ENCODE measurements around the gene GPRASP3. TPM values are rescaled to one million over a fixed set of nuclear protein-coding genes. Genes with fewer than 3 reads are reported as not detected.

The GPRASP3 gene
- total RNA-seq, 1 donor from 2014 or later, result 2.4 TPM

DNA sequence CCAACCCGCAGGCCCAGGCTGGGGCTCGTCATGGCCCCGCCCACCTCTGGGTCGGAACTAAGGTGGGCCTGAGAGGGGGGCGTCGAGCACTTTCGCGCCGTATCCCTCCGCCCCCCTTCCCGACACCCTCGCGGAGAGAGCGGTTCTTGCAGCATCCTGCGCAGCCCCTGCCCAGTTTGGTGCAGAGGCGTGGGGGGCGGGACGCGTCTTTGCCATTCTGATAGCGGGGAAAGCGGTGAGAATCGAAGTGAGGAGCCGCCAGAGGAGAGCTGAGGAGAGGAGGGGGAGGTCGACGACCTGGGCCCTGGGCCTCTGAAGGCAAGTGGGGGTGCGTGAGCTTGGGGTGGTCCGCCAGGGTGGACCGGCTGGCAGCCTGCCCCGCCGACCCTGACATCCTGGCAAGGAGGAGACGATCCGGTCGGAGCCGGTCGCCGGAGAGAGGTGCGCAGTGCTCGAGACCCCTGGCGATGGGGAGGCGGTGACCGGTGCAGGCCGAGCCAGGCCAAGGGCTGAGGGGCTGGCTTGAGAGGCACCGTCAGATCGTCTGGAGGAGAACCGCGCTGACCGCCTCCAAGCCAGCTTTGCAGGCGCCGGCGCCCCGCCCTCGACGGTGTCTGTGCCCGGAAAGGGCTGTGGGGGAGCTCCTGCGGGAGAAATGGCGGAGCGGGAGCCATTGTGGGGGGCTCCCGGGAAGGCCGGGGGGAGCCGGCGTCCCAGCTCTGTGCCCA, 25.5 kb downstream of the GPRASP3 start:
- no peak for DNase-seq (ENCODE audit: low spot score)
- peak; percentile 59 for ATAC-seq

DNA sequence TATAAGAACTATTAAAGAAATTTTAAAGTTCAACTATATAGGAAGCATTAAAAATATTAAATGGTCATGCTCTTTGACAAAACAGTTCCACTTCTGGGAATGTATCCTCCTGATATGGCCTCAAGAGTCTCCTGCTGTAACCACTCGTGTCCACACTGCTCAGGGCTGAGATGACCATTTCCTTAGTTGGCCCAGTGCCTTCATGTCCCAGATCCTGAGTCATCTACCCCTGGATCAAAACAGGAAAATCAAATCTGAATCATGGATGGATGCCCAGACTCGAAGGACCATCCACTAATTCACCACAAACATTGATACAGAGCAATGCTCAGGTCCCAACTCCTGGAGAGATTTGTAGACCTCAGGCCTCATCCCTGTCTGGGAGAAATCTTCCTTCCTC, 44.7 kb downstream of the GPRASP3 start:
- peak; percentile 24 for ATAC-seq

DNA sequence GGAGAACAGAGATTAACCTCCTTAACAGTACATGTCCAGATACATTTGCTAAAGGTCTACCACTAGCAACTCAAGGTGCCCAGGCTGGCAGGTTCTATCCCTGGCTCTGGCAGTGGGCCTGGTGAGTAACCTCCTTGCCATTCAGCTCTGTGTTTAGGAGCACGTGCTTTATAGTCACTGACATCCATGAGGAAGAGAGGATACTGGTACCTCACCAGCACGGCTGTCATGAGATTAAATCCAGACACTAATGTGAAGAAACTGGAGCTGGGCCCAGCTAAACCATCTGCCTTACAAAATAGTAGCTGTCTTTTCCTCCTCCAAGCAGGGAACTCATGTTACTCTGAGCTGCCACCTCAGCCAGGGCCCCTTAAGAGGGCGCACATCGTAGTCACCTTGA, 45.3 kb downstream of the GPRASP3 start:
- ATAC-seq, result no peak
- no peak for DNase-seq (ENCODE audit: low spot score)

More for the DNA sequence above, 44.7 kb downstream of the GPRASP3 start:
- DNase-seq (ENCODE audit: low spot score), result no peak

DNA sequence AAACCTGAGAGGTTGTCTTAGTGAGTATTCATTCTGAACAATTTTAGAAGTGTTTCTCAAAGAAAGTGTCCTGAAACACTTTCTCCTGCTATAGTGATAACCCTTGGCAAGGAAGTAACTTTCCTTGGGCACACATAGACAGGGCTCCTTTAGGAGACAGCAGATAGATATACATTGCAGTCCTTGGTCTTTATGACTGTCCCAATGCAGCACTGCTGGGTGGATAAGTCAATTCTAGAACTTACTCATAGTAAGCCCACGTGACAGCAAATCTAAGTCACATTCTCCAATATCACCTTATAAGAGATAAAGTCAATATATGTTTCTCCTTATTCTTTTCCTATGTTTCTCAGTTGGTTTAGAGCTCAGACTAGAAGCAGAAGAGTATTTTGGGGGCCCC, 46.7 kb downstream of the GPRASP3 start:
- DNase-seq (ENCODE audit: low spot score) (no peak), ATAC-seq (no peak)

- peak; percentile 84 for DNase-seq (ENCODE audit: low spot score)
Measured at GRCh38 chrX:102768987-102769761, 48.6 kb downstream of the GPRASP3 start.

More at GRCh38 chrX:102768987-102769761, 48.6 kb downstream of the GPRASP3 start:
- peak; percentile 96 for ATAC-seq

Other genes with a start within 250 kb of the GPRASP3 start
- not detected for gene TCP11X2, start 248.9 kb upstream of the GPRASP3 start, total RNA-seq
- not detected for gene TMSB15A, start 204.0 kb upstream of the GPRASP3 start, total RNA-seq
- gene ARMCX5, start 121.2 kb upstream of the GPRASP3 start, total RNA-seq, result 4.7 TPM
- 1.4 TPM for gene GPRASP1, start 69.3 kb upstream of the GPRASP3 start, total RNA-seq
- 5.5 TPM for gene GPRASP2, start 8.3 kb upstream of the GPRASP3 start, total RNA-seq
- 0.25 TPM for gene RAB40AL, start 216.5 kb downstream of the GPRASP3 start, total RNA-seq

All from left lobe of liver (tissue), 2 donors.